Right lobe of liver (tissue), 6 donors: ENCODE measurements around the gene HEPHL1. TPM values are rescaled to one million over a fixed set of nuclear protein-coding genes. Genes with fewer than 3 reads are reported as not detected.

Experiments used
- ATAC-seq, 4 donors: fragments of 200-7000 bp; cut with Tn5 transposase; one replicate each; pipeline ENCODE4 v1.9.1; 2020; ENCODE audit warnings: mild to moderate bottlenecking in 4 of 4, moderate library complexity in 4 of 4
- DNase-seq, 3 donors: peaks; one replicate each; pipeline ENCODE4 v3.0.0-alpha.2; 2020
- H3K27ac ChIP-seq, 3 donors: fragments of 200-600 bp; one replicate each; pipeline ENCODE4 v1.8.0; 2022
- H3K27me3 ChIP-seq, 2 donors: fragments of 200-600 bp; one replicate each; pipeline ENCODE4 v1.8.0; 2022
- H3K36me3 ChIP-seq, 4 donors: fragments of 200-600 bp; sonication (generic) in 1 of 4; one replicate each; pipeline versions ENCODE4 v1.5.1 to v1.8.0; 2017 to 2022; ENCODE audit warnings: control low read depth in 1 of 4
- H3K4me1 ChIP-seq, 4 donors: fragments of 200-600 bp; sonication (generic) in 1 of 4; one replicate each; pipeline versions ENCODE4 v1.5.1 to v1.8.0; 2017 to 2022; ENCODE audit warnings: control low read depth in 1 of 4
- H3K4me3 ChIP-seq, 3 donors: fragments of 200-600 bp; one replicate each; pipeline ENCODE4 v1.8.0; 2022
- H3K9me3 ChIP-seq, 4 donors: fragments of 200-600 bp; sonication (generic) in 1 of 4; one replicate each; pipeline versions ENCODE4 v1.5.1 to v1.8.0; 2017 to 2022; ENCODE audit warnings: control low read depth in 1 of 4
- CTCF ChIP-seq, 4 donors: fragments of 200-600 bp in 3 of 4; fragments of 450-650 bp in 1 of 4; IDR thresholded peaks; one replicate each; pipeline versions ENCODE4 v1.5.1 to v1.8.0; 2016 to 2022; ENCODE audit warnings: antibody characterized with exemption in 4 of 4, mild to moderate bottlenecking in 2 of 4
- POLR2A ChIP-seq: fragments of 450-650 bp; IDR thresholded peaks from one replicate; pipeline ENCODE4 v1.6.1; 2017; ENCODE audit warnings: antibody characterized with exemption, mild to moderate bottlenecking
- WGBS: methylation state at CpG from one replicate; pipeline ENCODE4 v1.1.6; 2018; ENCODE audit warnings: low coverage, low lambda C conversion rate; ENCODE audit not compliant: insufficient coverage; ENCODE audit errors: missing lambda C conversion rate; 5-methylcytosine and 5-hydroxymethylcytosine counted together
- intact Hi-C, 2 donors: fragments of 100-400 bp; cut with DNase I; formaldehyde crosslinking; loops; one replicate each; pipeline versions ENCODE4 v1.11.2 to v1.14.1; 2022
- total RNA-seq, 6 experiments: library from RNA; depleted of rRNA in 2 of 6; stranded (reverse); fragments of >200 nt in 2 of 6; fragmentation: NEBNext Ultra II Directional in 3 of 6; extraction: Animal tissue kit (Norgen Biotek cat#: 25700) in 3 of 6; gene quantifications; one replicate each; pipeline versions ENCODE4 v1.1.0 to v1.2.4, GENCODE V29; 2016 to 2023
- donor health status: DM: no; HTN: yes; CAD: no.
- donor health status: DM: no; HTN: no; CAD: no.
- donor health status: DM: no; HTN: no; CAD: no.
- donor health status: DM: no; HTN: yes; CAD: no.
- donor health status: DM: no; HTN: yes; CAD: no.

The HEPHL1 gene
- total RNA-seq, 6 experiments from 2014 or later, result not detected

- Histone ChIP-seq H3K4me3 (no peak overlapping the region), H3K27me3 (no peaks in the 10 kb centered on the region), H3K4me1 (peaks cover 0 to 24% (median 14%) of the 10 kb centered on the region in 4 donors), H3K36me3 (no peaks in the 10 kb centered on the region), H3K27ac (peak overlapping the region in 2 of 3 donors; percentile 3 to 75), H3K9me3 (no peaks in the 10 kb centered on the region)
- intact Hi-C loops, result no loop called here
- 63% methylated on average over 4 of the region's 10 CpGs for WGBS
- peak in 1 of 3 donors; percentile 70 for DNase-seq
- TF ChIP-seq POLR2A, result no peak
- no peak for TF ChIP-seq CTCF (IDR thresholded peaks at IDR 0.05)
- ATAC-seq, result peak; percentile 18 to 70 (median 52)
Measured at GRCh38 chr11:94134651-94135512, 113.7 kb downstream of the HEPHL1 start.

GRCh38 chr11:94139416-94139815 lies 118.3 kb downstream of the HEPHL1 start:
- intact Hi-C loops, result no loop called here
- H3K27me3 ChIP-seq, result no peaks in the 10 kb centered on the region
- H3K36me3 ChIP-seq, result no peaks in the 10 kb centered on the region
- WGBS, result 63% methylated on average over 1 of the region's 4 CpGs
- DNase-seq, result no peak
- no peaks in the 10 kb centered on the region for H3K4me1 ChIP-seq
- peak in 1 of 4 donors; percentile 18 for ATAC-seq
- TF ChIP-seq POLR2A (no peak), CTCF (IDR thresholded peaks at IDR 0.05) (no peak)
- H3K27ac ChIP-seq, result no peak overlapping the region
- no peak overlapping the region for H3K4me3 ChIP-seq
- H3K9me3 ChIP-seq, result no peaks in the 10 kb centered on the region

- no peaks in the 10 kb centered on the region for H3K36me3 ChIP-seq
- ATAC-seq (no peak), DNase-seq (no peak)
- H3K9me3 ChIP-seq, result no peaks in the 10 kb centered on the region
- H3K4me1 ChIP-seq, result peaks cover 0 to 4% (median 2%) of the 10 kb centered on the region in 4 donors
- H3K27me3 ChIP-seq, result no peaks in the 10 kb centered on the region
- no peak overlapping the region for H3K27ac ChIP-seq
- no peak overlapping the region for H3K4me3 ChIP-seq
- TF ChIP-seq POLR2A (no peak), CTCF (IDR thresholded peaks at IDR 0.05) (no peak)
- WGBS, result 66% methylated on average over 2 of the region's 2 CpGs
- intact Hi-C loops, result no loop called here
Measured at GRCh38 chr11:94140154-94140655, 119.1 kb downstream of the HEPHL1 start.

GRCh38 chr11:94141511-94142307 lies 120.6 kb downstream of the HEPHL1 start:
- no peaks in the 10 kb centered on the region for H3K36me3 ChIP-seq
- peaks cover 0 to 19% (median 6%) of the 10 kb centered on the region in 4 donors for H3K4me1 ChIP-seq
- 92% methylated on average over 6 of the region's 12 CpGs for WGBS
- TF ChIP-seq POLR2A (no peak), CTCF (IDR thresholded peaks at IDR 0.05) (no peak)
- intact Hi-C loops, result no loop called here
- H3K27ac ChIP-seq, result no peak overlapping the region
- ATAC-seq, result peak in 3 of 4 donors; percentile 6 to 45 (median 12)
- no peak for DNase-seq
- H3K9me3 ChIP-seq, result no peaks in the 10 kb centered on the region
- H3K27me3 ChIP-seq, result no peaks in the 10 kb centered on the region
- H3K4me3 ChIP-seq, result no peak overlapping the region
